Nephron (organoid): ENCODE results near the gene OPTN.

Experiments used
- H3K27ac Mint-ChIP-seq, 3 experiments: 2 replicates each; pipeline ENCODE4 v1.8.0; 2020; ENCODE audit warnings: mixed read lengths in 3 of 3, mild to moderate bottlenecking in 2 of 3, moderate library complexity in 1 of 3
- H3K27me3 Mint-ChIP-seq: 2 replicates; pipeline ENCODE4 v1.8.0; 2021; ENCODE audit warnings: low read depth, mild to moderate bottlenecking, moderate library complexity, mixed read lengths
- H3K36me3 Mint-ChIP-seq: 2 replicates; pipeline ENCODE4 v1.8.0; 2020; ENCODE audit warnings: low read depth, mixed read lengths
- H3K4me1 Mint-ChIP-seq: 2 replicates; pipeline ENCODE4 v1.8.0; 2020; ENCODE audit warnings: mixed read lengths
- H3K4me3 Mint-ChIP-seq, 3 experiments: 2 replicates each; pipeline ENCODE4 v1.8.0; 2020; ENCODE audit warnings: mild to moderate bottlenecking in 3 of 3, mixed read lengths in 3 of 3, moderate library complexity in 2 of 3
- H3K9me3 Mint-ChIP-seq: 2 replicates; pipeline ENCODE4 v1.8.0; 2020; ENCODE audit warnings: mixed read lengths
- CTCF ChIP-seq, 3 experiments: fragments of 200-600 bp; sonication (generic); IDR thresholded peaks; one replicate each; pipeline ENCODE4 v1.5.0; 2021; ENCODE audit warnings: antibody characterized with exemption in 3 of 3; ENCODE audit not compliant: unreplicated experiment in 3 of 3

The OPTN gene

GRCh38 chr10:13184276-13184675 is 84.3 kb downstream of the OPTN start:
- Mint-ChIP-seq H3K27ac (no peak overlapping the region), H3K4me3 (no peak overlapping the region), H3K9me3 (peaks cover 5% of the 10 kb centered on the region)

GRCh38 chr10:13184730-13185514 is 85.0 kb downstream of the OPTN start:
- peaks cover 62% of the 10 kb centered on the region for H3K36me3 Mint-ChIP-seq
- no peaks in the 10 kb centered on the region for H3K27me3 Mint-ChIP-seq
- no peak overlapping the region for H3K4me3 Mint-ChIP-seq
- no peaks in the 10 kb centered on the region for H3K4me1 Mint-ChIP-seq
- peaks cover 5% of the 10 kb centered on the region for H3K9me3 Mint-ChIP-seq
- TF ChIP-seq CTCF (IDR thresholded peaks at IDR 0.05; ENCODE audit: unreplicated experiment in 3 of 3): no peak
- no peak overlapping the region for H3K27ac Mint-ChIP-seq

More at GRCh38 chr10:13184276-13184675, 84.3 kb downstream of the OPTN start:
- Mint-ChIP-seq H3K27me3 (no peaks in the 10 kb centered on the region), H3K4me1 (no peaks in the 10 kb centered on the region), H3K36me3 (peaks cover 62% of the 10 kb centered on the region)
- TF ChIP-seq CTCF (IDR thresholded peaks at IDR 0.05; ENCODE audit: unreplicated experiment in 3 of 3): no peak

- Mint-ChIP-seq H3K36me3 (peaks cover 58% of the 10 kb centered on the region), H3K27ac (no peak overlapping the region), H3K4me3 (no peak overlapping the region), H3K9me3 (peaks cover 5% of the 10 kb centered on the region), H3K27me3 (no peaks in the 10 kb centered on the region), H3K4me1 (no peaks in the 10 kb centered on the region)
- no peak for TF ChIP-seq CTCF (IDR thresholded peaks at IDR 0.05; ENCODE audit: unreplicated experiment in 3 of 3)
These were observed 87.2 kb downstream of the OPTN start for GRCh38 chr10:13187135-13187534.
